SU-DHL-6 (cell line): ENCODE results near the gene MRPS35.
"Not testable (repeated sequence)": the region's sequence is repeated elsewhere in the genome, so short reads cannot be mapped to it uniquely, and the experiment has no call there.

Source experiments
- EZH2phosphoT487 ChIP-seq: fragments of 200-600 bp; sonication (generic), shearing (Covaris generic); conservative IDR thresholded peaks from 2 replicates; pipeline ENCODE4 v1.6.1; 2018; ENCODE audit warnings: mild to moderate bottlenecking, antibody characterized with exemption, low read length, moderate library complexity, mixed read lengths
- TF ChIP-seq, protein P1 (sequence below): fragments of 200-600 bp; sonication (generic); IDR thresholded peaks from one replicate; pipeline ENCODE4 v1.5.1; 2017; ENCODE audit warnings: antibody characterized with exemption, mild to moderate bottlenecking, low read length, moderate library complexity; ENCODE audit not compliant: insufficient read depth, poor library complexity, severe bottlenecking

DNA sequence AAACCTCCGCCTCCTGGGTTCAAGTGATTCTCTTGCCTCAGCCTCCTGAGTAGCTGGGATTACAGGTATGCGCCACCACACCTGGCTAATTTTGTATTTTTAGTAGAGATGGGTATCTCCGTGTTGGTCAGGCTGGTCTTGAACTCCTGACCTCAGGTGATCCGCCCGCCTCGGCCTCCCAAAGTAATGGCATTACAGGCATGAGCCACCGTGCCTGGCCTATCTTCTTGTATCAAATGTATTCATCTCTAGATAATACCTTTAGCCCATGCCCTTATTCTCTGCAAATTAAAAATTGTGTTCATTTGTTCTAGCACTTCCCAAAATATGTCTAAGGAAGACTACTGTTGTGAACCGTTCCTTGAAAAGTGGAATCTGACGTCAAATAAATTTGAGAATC is 23.7 kb downstream of the MRPS35 start:
- TF ChIP-seq, protein P1, sequence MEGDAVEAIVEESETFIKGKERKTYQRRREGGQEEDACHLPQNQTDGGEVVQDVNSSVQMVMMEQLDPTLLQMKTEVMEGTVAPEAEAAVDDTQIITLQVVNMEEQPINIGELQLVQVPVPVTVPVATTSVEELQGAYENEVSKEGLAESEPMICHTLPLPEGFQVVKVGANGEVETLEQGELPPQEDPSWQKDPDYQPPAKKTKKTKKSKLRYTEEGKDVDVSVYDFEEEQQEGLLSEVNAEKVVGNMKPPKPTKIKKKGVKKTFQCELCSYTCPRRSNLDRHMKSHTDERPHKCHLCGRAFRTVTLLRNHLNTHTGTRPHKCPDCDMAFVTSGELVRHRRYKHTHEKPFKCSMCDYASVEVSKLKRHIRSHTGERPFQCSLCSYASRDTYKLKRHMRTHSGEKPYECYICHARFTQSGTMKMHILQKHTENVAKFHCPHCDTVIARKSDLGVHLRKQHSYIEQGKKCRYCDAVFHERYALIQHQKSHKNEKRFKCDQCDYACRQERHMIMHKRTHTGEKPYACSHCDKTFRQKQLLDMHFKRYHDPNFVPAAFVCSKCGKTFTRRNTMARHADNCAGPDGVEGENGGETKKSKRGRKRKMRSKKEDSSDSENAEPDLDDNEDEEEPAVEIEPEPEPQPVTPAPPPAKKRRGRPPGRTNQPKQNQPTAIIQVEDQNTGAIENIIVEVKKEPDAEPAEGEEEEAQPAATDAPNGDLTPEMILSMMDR, result not testable (repeated sequence)
- TF ChIP-seq EZH2phosphoT487, result not testable (repeated sequence)
